Activated T-helper 1 cell treated with anti-CD3 and anti-CD28 coated beads, Interleukin-12 subunit alpha, Interleukin-12 subunit beta, Interleukin-2, Interleukin-4 antibody, amounts not matched to agents 30 ng/mL and 10 ng/mL and 1 ng/mL, durations not matched to agents 14 hours and 24 hours and 36 hours (primary cell): ENCODE results near the gene AKIRIN1. TPM values are rescaled to one million over a fixed set of nuclear protein-coding genes. Genes with fewer than 3 reads are reported as not detected.
A peak's percentile ranks its signal among the peaks of the same experiment; 100 is the strongest.
"Not testable (repeated sequence)": the region's sequence is repeated elsewhere in the genome, so short reads cannot be mapped to it uniquely, and the experiment has no call there.

Experiments
- DNase-seq: peaks from one replicate; pipeline ENCODE4 v3.0.0; 2021; ENCODE audit warnings: low spot score
- H3K27ac Mint-ChIP-seq: one replicate; pipeline ENCODE4 v1.8.0; 2021; ENCODE audit warnings: mild to moderate bottlenecking, mixed read lengths
- H3K27me3 Mint-ChIP-seq: one replicate; pipeline ENCODE4 v1.8.0; 2022; ENCODE audit warnings: mild to moderate bottlenecking, moderate library complexity, mixed read lengths; ENCODE audit not compliant: insufficient read depth
- H3K36me3 Mint-ChIP-seq: one replicate; pipeline ENCODE4 v1.8.0; 2021; ENCODE audit warnings: low read depth, mixed read lengths
- H3K4me1 Mint-ChIP-seq: one replicate; pipeline ENCODE4 v1.8.0; 2021; ENCODE audit warnings: low read depth, mixed read lengths
- H3K4me3 Mint-ChIP-seq: one replicate; pipeline ENCODE4 v1.8.0; 2021; ENCODE audit warnings: mild to moderate bottlenecking, moderate library complexity, mixed read lengths
- H3K9me3 Mint-ChIP-seq: one replicate; pipeline ENCODE4 v1.8.0; 2021; ENCODE audit warnings: mixed read lengths
- intact Hi-C: fragments of 100-400 bp; cut with micrococcal nuclease; formaldehyde crosslinking; loops from one replicate; pipeline ENCODE4 v1.15.1; 2024
- total RNA-seq: library from RNA; stranded (reverse); gene quantifications from 2 replicates; pipeline ENCODE4 v1.2.3, GENCODE V29; 2022

AKIRIN1 gene
- 78.1 and 78.5 TPM in 2 replicates for total RNA-seq

GRCh38 chr1:38990738-38991637 is at the start of gene AKIRIN1:
AKIRIN1 (plus strand) TSS chr1:38991276; CDS start chr1:38991381, 105 bp downstream.
- peaks cover 34% of the 10 kb centered on the region for H3K4me1 Mint-ChIP-seq

GRCh38 chr1:38941527-38942019 is 49.5 kb upstream of the AKIRIN1 start, which contains the start of gene RHBDL2:
RHBDL2 (minus strand) TSS chr1:38941830; CDS start chr1:38919212, 22,618 bp downstream.
- Mint-ChIP-seq H3K36me3 (no peaks in the 10 kb centered on the region), H3K9me3 (no peaks in the 10 kb centered on the region), H3K4me3 (no peak within 1 kb of the TSS), H3K27ac (no peak within 1 kb of the TSS), H3K4me1 (peaks cover 10% of the 10 kb centered on the region), H3K27me3 (peaks cover 9% of the 10 kb centered on the region)
- no peak for DNase-seq
- intact Hi-C loops: no loop called here

More at GRCh38 chr1:38990738-38991637, at the start of gene AKIRIN1:
- Mint-ChIP-seq H3K9me3 (no peaks in the 10 kb centered on the region), H3K4me3 (peak within 1 kb of the TSS; percentile 90), H3K27me3 (no peaks in the 10 kb centered on the region), H3K27ac (peak within 1 kb of the TSS; percentile 83), H3K36me3 (peaks cover 25% of the 10 kb centered on the region)
- DNase-seq: peak; percentile 97
- intact Hi-C loops: loop anchor here (1.0 to 5.0 kb wide), 3 partner anchors 118 to 201 kb away; partner anchors contain the start of genes MYCBP and RRAGC

GRCh38 chr1:38942664-38943428 is 48.2 kb upstream of the AKIRIN1 start:
- no peak overlapping the region for H3K27ac Mint-ChIP-seq
- H3K27me3 Mint-ChIP-seq: peaks cover 9% of the 10 kb centered on the region
- no peak for DNase-seq
- H3K36me3 Mint-ChIP-seq: no peaks in the 10 kb centered on the region
- H3K4me1 Mint-ChIP-seq: peaks cover 10% of the 10 kb centered on the region
- intact Hi-C loops: no loop called here
- no peak overlapping the region for H3K4me3 Mint-ChIP-seq
- H3K9me3 Mint-ChIP-seq: no peaks in the 10 kb centered on the region

- Mint-ChIP-seq H3K4me3 (no peak overlapping the region), H3K27me3 (peaks cover 9% of the 10 kb centered on the region), H3K36me3 (no peaks in the 10 kb centered on the region), H3K4me1 (peaks cover 10% of the 10 kb centered on the region), H3K9me3 (no peaks in the 10 kb centered on the region), H3K27ac (no peak overlapping the region)
- no peak for DNase-seq
- intact Hi-C loops: no loop called here
Observed at GRCh38 chr1:38944547-38944946, 46.5 kb upstream of the AKIRIN1 start.

GRCh38 chr1:38950553-38950952 is 40.5 kb upstream of the AKIRIN1 start:
- Mint-ChIP-seq H3K9me3 (no peaks in the 10 kb centered on the region), H3K36me3 (no peaks in the 10 kb centered on the region), H3K4me3 (no peak overlapping the region), H3K27ac (no peak overlapping the region), H3K27me3 (peaks cover 4% of the 10 kb centered on the region), H3K4me1 (peaks cover 10% of the 10 kb centered on the region)
- intact Hi-C loops: no loop called here
- no peak for DNase-seq

- Mint-ChIP-seq H3K27me3 (peaks cover 6% of the 10 kb centered on the region), H3K27ac (no peak overlapping the region), H3K4me3 (no peak overlapping the region), H3K36me3 (no peaks in the 10 kb centered on the region), H3K9me3 (no peaks in the 10 kb centered on the region), H3K4me1 (peaks cover 10% of the 10 kb centered on the region)
- intact Hi-C loops: no loop called here
- DNase-seq: no peak
Observed at GRCh38 chr1:38953433-38953860, 37.6 kb upstream of the AKIRIN1 start.

- intact Hi-C loops: no loop called here
- Mint-ChIP-seq H3K27ac (no peak overlapping the region), H3K27me3 (peaks cover 5% of the 10 kb centered on the region), H3K4me1 (no peaks in the 10 kb centered on the region), H3K9me3 (no peaks in the 10 kb centered on the region), H3K4me3 (no peak overlapping the region), H3K36me3 (no peaks in the 10 kb centered on the region)
- no peak for DNase-seq
Observed at GRCh38 chr1:38958967-38959366, 32.1 kb upstream of the AKIRIN1 start.

GRCh38 chr1:38962113-38962512 is 29.0 kb upstream of the AKIRIN1 start:
- no peak overlapping the region for H3K27ac Mint-ChIP-seq
- H3K27me3 Mint-ChIP-seq: peaks cover 2% of the 10 kb centered on the region
- no peaks in the 10 kb centered on the region for H3K36me3 Mint-ChIP-seq

GRCh38 chr1:38962560-38962959 is 28.5 kb upstream of the AKIRIN1 start:
- Mint-ChIP-seq H3K4me3 (no peak overlapping the region), H3K36me3 (no peaks in the 10 kb centered on the region), H3K27ac (no peak overlapping the region), H3K27me3 (peaks cover 2% of the 10 kb centered on the region), H3K4me1 (no peaks in the 10 kb centered on the region), H3K9me3 (no peaks in the 10 kb centered on the region)
- DNase-seq: no peak
- intact Hi-C loops: loop anchor here (5.0 kb wide), 1 partner anchor 860 kb away; no protein-coding TSS in a partner anchor

More at GRCh38 chr1:38962113-38962512, 29.0 kb upstream of the AKIRIN1 start:
- Mint-ChIP-seq H3K4me1 (no peaks in the 10 kb centered on the region), H3K4me3 (no peak overlapping the region), H3K9me3 (no peaks in the 10 kb centered on the region)
- DNase-seq: no peak
- intact Hi-C loops: loop anchor here (5.0 kb wide), 1 partner anchor 860 kb away; no protein-coding TSS in a partner anchor

- intact Hi-C loops: loop anchor here (5.0 kb wide), 1 partner anchor 862 kb away; no protein-coding TSS in a partner anchor
- H3K4me1 Mint-ChIP-seq: no peaks in the 10 kb centered on the region
- no peaks in the 10 kb centered on the region for H3K36me3 Mint-ChIP-seq
- H3K27ac Mint-ChIP-seq: no peak overlapping the region
- DNase-seq: no peak
- H3K4me3 Mint-ChIP-seq: no peak overlapping the region
- H3K27me3 Mint-ChIP-seq: peaks cover 2% of the 10 kb centered on the region
- H3K9me3 Mint-ChIP-seq: no peaks in the 10 kb centered on the region
Observed at GRCh38 chr1:38964140-38964548, 26.9 kb upstream of the AKIRIN1 start.

GRCh38 chr1:38973145-38973544 is 17.9 kb upstream of the AKIRIN1 start:
- H3K27me3 Mint-ChIP-seq, intact Hi-C loops: not testable (repeated sequence)
- H3K4me1 Mint-ChIP-seq: peaks cover 11% of the 10 kb centered on the region

GRCh38 chr1:38973659-38974437 is 17.2 kb upstream of the AKIRIN1 start:
- H3K27me3 Mint-ChIP-seq: peaks cover 2% of the 10 kb centered on the region
- peaks cover 4% of the 10 kb centered on the region for H3K9me3 Mint-ChIP-seq
- DNase-seq: no peak
- intact Hi-C loops: no loop called here
- H3K4me1 Mint-ChIP-seq: peaks cover 11% of the 10 kb centered on the region
- no peak overlapping the region for H3K27ac Mint-ChIP-seq
- H3K4me3 Mint-ChIP-seq: no peak overlapping the region
- H3K36me3 Mint-ChIP-seq: peaks cover 3% of the 10 kb centered on the region

More at GRCh38 chr1:38973145-38973544, 17.9 kb upstream of the AKIRIN1 start:
- H3K4me3 Mint-ChIP-seq, H3K27ac Mint-ChIP-seq, DNase-seq, H3K9me3 Mint-ChIP-seq, H3K36me3 Mint-ChIP-seq: not testable (repeated sequence)
